Measurements from ENCODE around the gene LCP2.

LCP2 gene

DNA sequence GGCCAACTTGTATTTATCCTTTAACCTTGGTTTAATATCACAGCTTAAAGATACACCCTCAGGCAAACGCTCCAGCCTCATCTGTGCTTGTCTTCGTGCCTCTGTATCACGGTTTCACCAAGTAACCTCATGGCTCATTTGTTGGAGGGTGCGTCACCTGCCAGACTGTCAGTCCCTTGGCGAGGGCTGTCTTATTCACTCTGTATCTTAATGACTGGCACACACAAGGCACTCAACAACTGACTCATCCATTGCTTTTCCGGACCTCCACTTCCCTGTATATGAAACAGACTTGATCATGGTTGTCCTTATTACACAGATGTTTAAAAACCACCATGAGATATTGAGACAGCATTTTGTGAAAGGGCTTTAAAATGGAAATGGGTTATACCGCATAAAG is 28.0 kb downstream of the LCP2 start:
- peak in 1 of 2 donors; percentile 41 for DNase-seq
- Histone ChIP-seq H3K9me3 (no peaks in the 10 kb centered on the region), H3K27me3 (peaks cover 0 to 17% of the 10 kb centered on the region in 2 donors), H3K4me3 (no peak overlapping the region), H3K36me3 (no peaks in the 10 kb centered on the region), H3K4me1 (peaks cover 0 to 7% (median 3%) of the 10 kb centered on the region in 4 donors), H3K27ac (no peak overlapping the region)
- intact Hi-C loops (cut with DNase I; ENCODE audit: low total_unique reads): loop anchor here (2.0 kb wide), 1 partner anchor 151 kb away; no protein-coding TSS in a partner anchor
- TF ChIP-seq, protein P1, sequence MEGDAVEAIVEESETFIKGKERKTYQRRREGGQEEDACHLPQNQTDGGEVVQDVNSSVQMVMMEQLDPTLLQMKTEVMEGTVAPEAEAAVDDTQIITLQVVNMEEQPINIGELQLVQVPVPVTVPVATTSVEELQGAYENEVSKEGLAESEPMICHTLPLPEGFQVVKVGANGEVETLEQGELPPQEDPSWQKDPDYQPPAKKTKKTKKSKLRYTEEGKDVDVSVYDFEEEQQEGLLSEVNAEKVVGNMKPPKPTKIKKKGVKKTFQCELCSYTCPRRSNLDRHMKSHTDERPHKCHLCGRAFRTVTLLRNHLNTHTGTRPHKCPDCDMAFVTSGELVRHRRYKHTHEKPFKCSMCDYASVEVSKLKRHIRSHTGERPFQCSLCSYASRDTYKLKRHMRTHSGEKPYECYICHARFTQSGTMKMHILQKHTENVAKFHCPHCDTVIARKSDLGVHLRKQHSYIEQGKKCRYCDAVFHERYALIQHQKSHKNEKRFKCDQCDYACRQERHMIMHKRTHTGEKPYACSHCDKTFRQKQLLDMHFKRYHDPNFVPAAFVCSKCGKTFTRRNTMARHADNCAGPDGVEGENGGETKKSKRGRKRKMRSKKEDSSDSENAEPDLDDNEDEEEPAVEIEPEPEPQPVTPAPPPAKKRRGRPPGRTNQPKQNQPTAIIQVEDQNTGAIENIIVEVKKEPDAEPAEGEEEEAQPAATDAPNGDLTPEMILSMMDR (IDR thresholded peaks at IDR 0.05): no peak

DNA sequence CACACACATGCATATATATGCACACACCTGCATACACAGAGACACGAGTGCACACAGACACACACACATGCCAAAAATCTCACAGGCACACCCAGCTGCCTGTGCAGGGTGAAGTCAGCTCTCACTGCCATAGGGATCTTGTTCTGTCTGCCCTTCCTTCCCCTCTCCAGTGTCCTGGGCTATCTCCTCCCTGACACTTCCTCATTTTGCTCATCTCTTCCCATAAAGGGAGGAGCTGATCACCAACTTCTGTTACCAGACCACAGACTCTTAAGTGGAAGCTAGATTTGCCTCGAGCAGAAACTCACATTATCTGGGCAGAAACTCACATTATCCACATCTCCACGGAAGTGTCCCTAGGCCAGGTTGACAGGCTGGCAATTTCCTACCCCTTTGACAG is 28.7 kb downstream of the LCP2 start:
- Histone ChIP-seq H3K27ac (no peak overlapping the region), H3K4me1 (peaks cover 0 to 7% (median 3%) of the 10 kb centered on the region in 4 donors)

DNA sequence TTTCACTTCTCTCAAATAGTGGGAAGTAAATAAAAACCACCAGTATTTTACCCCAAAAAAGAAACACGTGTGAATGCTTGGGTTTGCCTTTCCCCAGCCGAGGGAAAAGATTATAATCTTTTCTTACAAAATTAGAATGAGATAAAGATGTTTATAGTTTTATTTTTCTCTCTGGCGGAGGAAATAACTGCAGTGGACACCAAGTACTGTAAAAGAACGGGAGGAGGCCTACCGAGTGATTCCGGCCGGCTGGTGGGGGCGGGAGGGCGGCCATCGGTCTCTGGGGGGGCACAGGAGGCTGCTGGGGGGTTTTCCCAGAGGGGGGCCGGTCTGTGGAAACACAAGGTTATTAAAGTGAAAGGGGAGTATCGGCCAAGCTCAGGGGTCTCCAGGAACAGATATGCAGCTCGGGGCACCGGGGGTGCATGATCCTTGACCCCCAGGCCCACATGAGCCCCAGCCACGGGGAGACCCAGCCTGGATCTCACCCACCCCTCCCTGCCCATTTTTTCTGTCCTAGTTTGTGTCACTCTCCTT is 29.4 kb downstream of the LCP2 start:
- no peak for DNase-seq
- Histone ChIP-seq H3K9me3 (no peaks in the 10 kb centered on the region), H3K27me3 (peaks cover 0 to 17% of the 10 kb centered on the region in 2 donors), H3K4me3 (peak overlapping the region in 1 of 2 donors; percentile 41), H3K4me1 (peaks cover 0 to 7% (median 3%) of the 10 kb centered on the region in 4 donors), H3K27ac (peak overlapping the region; percentile 14 to 31), H3K36me3 (no peaks in the 10 kb centered on the region)
- TF ChIP-seq, protein P1 (IDR thresholded peaks at IDR 0.05): peak in 1 of 2 experiments; percentile 11
- intact Hi-C loops (cut with DNase I; ENCODE audit: low total_unique reads): loop anchor here (2.0 kb wide), 1 partner anchor 153 kb away; no protein-coding TSS in a partner anchor

More for the DNA sequence above, 28.7 kb downstream of the LCP2 start:
- TF ChIP-seq, protein P1 (IDR thresholded peaks at IDR 0.05): no peak
- Histone ChIP-seq H3K9me3 (no peaks in the 10 kb centered on the region), H3K36me3 (no peaks in the 10 kb centered on the region), H3K27me3 (peaks cover 0 to 17% of the 10 kb centered on the region in 2 donors), H3K4me3 (no peak overlapping the region)
- DNase-seq: no peak
- intact Hi-C loops (cut with DNase I; ENCODE audit: low total_unique reads): loop anchor here (2.0 kb wide), 1 partner anchor 152 kb away; no protein-coding TSS in a partner anchor

DNA sequence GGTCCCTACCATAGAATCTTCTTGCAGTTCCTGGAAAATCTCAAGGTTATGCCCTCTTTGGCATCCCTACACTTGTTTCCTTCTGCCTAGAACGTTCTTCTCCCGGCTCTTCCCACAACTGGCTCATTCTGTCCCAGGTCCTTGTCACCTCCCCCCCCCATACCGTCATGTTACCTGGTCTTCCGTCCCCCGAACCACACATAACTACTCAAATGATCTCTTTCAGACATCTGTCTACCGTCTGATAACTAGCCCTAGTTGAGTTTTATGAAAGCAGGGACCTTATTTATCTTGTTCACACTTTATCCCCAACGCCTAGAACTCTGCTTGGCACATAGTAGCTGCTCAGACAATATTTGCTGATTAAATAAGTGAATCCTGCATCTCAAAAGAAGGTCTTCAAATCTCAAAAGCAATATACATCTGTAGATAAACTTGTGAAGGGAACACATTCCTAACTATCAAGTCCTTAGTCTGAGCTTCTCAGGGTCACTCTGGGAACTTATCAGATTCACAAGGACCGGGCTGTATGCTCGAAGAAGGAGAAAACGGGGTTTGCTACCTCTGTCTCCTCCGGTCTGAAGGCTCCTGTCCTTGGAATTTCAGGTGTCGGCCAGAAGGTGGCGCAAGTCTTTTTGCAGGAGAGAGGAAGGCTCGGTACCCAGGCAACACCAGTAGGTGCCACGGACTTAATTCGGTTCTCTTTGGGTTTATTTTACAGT is 30.0 kb downstream of the LCP2 start:
- intact Hi-C loops (cut with DNase I; ENCODE audit: low total_unique reads): loop anchor here (2.0 kb wide), 1 partner anchor 153 kb away; no protein-coding TSS in a partner anchor
- peak overlapping the region in 1 of 2 donors; percentile 41 for H3K4me3 ChIP-seq
- DNase-seq: peak; percentile 77 to 86
- H3K27me3 ChIP-seq: peaks cover 0 to 17% of the 10 kb centered on the region in 2 donors
- peak overlapping the region in 1 of 2 donors; percentile 14 for H3K27ac ChIP-seq
- peaks cover 0 to 7% (median 3%) of the 10 kb centered on the region in 4 donors for H3K4me1 ChIP-seq
- H3K9me3 ChIP-seq: no peaks in the 10 kb centered on the region
- TF ChIP-seq, protein P1 (IDR thresholded peaks at IDR 0.05): peak; percentile 83 to 87
- no peaks in the 10 kb centered on the region for H3K36me3 ChIP-seq

DNA sequence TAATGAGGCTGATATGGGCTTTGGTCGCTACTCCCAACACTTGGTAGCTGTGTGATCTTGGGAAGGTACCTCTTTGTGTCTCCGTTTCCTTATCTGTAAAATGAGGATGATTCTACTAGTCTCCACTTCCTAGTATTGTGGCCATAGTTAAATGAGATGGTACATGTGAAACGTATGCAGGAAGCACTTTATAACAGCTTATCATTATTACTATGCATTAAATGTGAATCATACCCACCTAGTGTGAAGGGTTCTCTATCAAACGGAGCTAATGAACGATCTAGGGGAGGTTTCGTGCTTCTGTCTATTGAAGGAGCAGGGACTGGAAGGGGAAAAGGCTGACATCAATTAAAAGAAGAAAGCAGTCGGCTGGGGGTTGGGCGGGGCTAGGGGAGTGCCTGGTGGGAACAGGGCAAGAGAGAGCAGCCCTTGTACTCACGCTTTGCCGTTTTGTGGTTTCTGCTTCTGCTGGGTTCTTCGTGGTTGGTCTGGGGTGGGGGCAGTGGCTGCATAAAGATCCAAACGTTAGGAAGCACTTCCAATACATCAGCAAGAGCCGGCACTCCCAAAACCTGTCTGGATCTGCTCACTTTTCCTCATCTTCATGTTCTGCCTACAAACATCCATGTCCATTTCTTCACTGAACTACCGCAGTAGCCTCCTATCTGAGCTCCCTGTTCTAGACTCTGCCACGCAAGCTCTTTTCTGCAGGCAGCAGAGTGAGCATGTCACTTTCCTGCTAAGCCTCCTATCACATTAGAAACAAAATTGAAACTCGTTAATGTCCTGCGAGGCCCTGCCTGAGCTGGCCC is 30.8 kb downstream of the LCP2 start:
- Histone ChIP-seq H3K4me1 (peaks cover 0 to 7% (median 3%) of the 10 kb centered on the region in 4 donors), H3K36me3 (no peaks in the 10 kb centered on the region)
- DNase-seq: no peak

More for the DNA sequence above, 30.8 kb downstream of the LCP2 start:
- peaks cover 0 to 21% of the 10 kb centered on the region in 2 donors for H3K27me3 ChIP-seq
- no peak overlapping the region for H3K27ac ChIP-seq
- TF ChIP-seq, protein P1 (IDR thresholded peaks at IDR 0.05): no peak
- H3K9me3 ChIP-seq: no peaks in the 10 kb centered on the region
- intact Hi-C loops (cut with DNase I; ENCODE audit: low total_unique reads): no loop called here
- no peak overlapping the region for H3K4me3 ChIP-seq
